ENCODE results near the gene APBB1IP. TPM values are rescaled to one million over a fixed set of nuclear protein-coding genes. Genes with fewer than 3 reads are reported as not detected.

Gene APBB1IP
- total RNA-seq, 4 donors from 2014 or later: 6.1 to 9.3 (median 7.9) TPM

GRCh38 chr10:26407406-26407969, 30.7 kb upstream of the APBB1IP start:
- DNase-seq (ENCODE audit: low spot score in 2 of 2): no peak
- TF ChIP-seq CTCF (IDR thresholded peaks at IDR 0.05): no peak
- TF ChIP-seq EP300 (IDR thresholded peaks at IDR 0.05): no peak
- TF ChIP-seq POLR2A (IDR thresholded peaks at IDR 0.05): no peak
- 82 to 86% methylated on average over 2 of the region's 2 CpGs for WGBS, 2 donors
- H3K9me3 ChIP-seq: no peaks in the 10 kb centered on the region
- H3K27me3 ChIP-seq: no peaks in the 10 kb centered on the region
- H3K4me3 ChIP-seq: no peak overlapping the region
- no peaks in the 10 kb centered on the region for H3K4me1 ChIP-seq
- H3K36me3 ChIP-seq: no peaks in the 10 kb centered on the region
- no peak overlapping the region for H3K27ac ChIP-seq

- H3K36me3 ChIP-seq: no peaks in the 10 kb centered on the region
- H3K4me3 ChIP-seq: no peak overlapping the region
- no peaks in the 10 kb centered on the region for H3K4me1 ChIP-seq
- H3K27me3 ChIP-seq: no peaks in the 10 kb centered on the region
- H3K27ac ChIP-seq: no peak overlapping the region
- TF ChIP-seq POLR2A (IDR thresholded peaks at IDR 0.05) (no peak), EP300 (IDR thresholded peaks at IDR 0.05) (no peak), CTCF (IDR thresholded peaks at IDR 0.05) (no peak)
- H3K9me3 ChIP-seq: no peaks in the 10 kb centered on the region
- DNase-seq (ENCODE audit: low spot score in 2 of 2): no peak
- 74 to 79% methylated on average over 5 of the region's 5 CpGs for WGBS, 2 donors
These were observed 29.2 kb upstream of the APBB1IP start for GRCh38 chr10:26408858-26409494.

- no peak for DNase-seq (ENCODE audit: low spot score in 2 of 2)
These were observed 27.8 kb upstream of the APBB1IP start for GRCh38 chr10:26410356-26410755.

GRCh38 chr10:26412932-26413331, 25.2 kb upstream of the APBB1IP start:
- Histone ChIP-seq H3K36me3 (no peaks in the 10 kb centered on the region), H3K27ac (no peak overlapping the region), H3K4me3 (no peak overlapping the region), H3K27me3 (no peaks in the 10 kb centered on the region), H3K4me1 (no peaks in the 10 kb centered on the region), H3K9me3 (no peaks in the 10 kb centered on the region)
- WGBS, 2 donors: 44 to 70% methylated on average over 1 of the region's 1 CpG
- DNase-seq (ENCODE audit: low spot score in 2 of 2): no peak
- TF ChIP-seq EP300 (IDR thresholded peaks at IDR 0.05) (no peak), CTCF (IDR thresholded peaks at IDR 0.05) (no peak), POLR2A (IDR thresholded peaks at IDR 0.05) (no peak)

More at GRCh38 chr10:26410356-26410755, 27.8 kb upstream of the APBB1IP start:
- no peaks in the 10 kb centered on the region for H3K4me1 ChIP-seq
- no peaks in the 10 kb centered on the region for H3K9me3 ChIP-seq
- no peak for TF ChIP-seq CTCF (IDR thresholded peaks at IDR 0.05)
- TF ChIP-seq EP300 (IDR thresholded peaks at IDR 0.05): no peak
- TF ChIP-seq POLR2A (IDR thresholded peaks at IDR 0.05): no peak
- WGBS, 2 donors: 77 to 84% methylated on average over 6 of the region's 6 CpGs
- no peaks in the 10 kb centered on the region for H3K36me3 ChIP-seq
- no peak overlapping the region for H3K27ac ChIP-seq
- no peaks in the 10 kb centered on the region for H3K27me3 ChIP-seq
- H3K4me3 ChIP-seq: no peak overlapping the region

- DNase-seq (ENCODE audit: low spot score in 2 of 2): no peak
- 68 to 73% methylated on average over 2 of the region's 2 CpGs for WGBS, 2 donors
- Histone ChIP-seq H3K4me3 (no peak overlapping the region), H3K36me3 (no peaks in the 10 kb centered on the region), H3K27me3 (no peaks in the 10 kb centered on the region), H3K27ac (no peak overlapping the region), H3K4me1 (no peaks in the 10 kb centered on the region), H3K9me3 (no peaks in the 10 kb centered on the region)
- TF ChIP-seq CTCF (IDR thresholded peaks at IDR 0.05) (no peak), EP300 (IDR thresholded peaks at IDR 0.05) (no peak), POLR2A (IDR thresholded peaks at IDR 0.05) (no peak)
These were observed 24.8 kb upstream of the APBB1IP start for GRCh38 chr10:26413375-26413774.
